ENCODE measurements around the gene NLN.
A peak's percentile ranks its signal among the peaks of the same experiment; 100 is the strongest.

The NLN gene

DNA sequence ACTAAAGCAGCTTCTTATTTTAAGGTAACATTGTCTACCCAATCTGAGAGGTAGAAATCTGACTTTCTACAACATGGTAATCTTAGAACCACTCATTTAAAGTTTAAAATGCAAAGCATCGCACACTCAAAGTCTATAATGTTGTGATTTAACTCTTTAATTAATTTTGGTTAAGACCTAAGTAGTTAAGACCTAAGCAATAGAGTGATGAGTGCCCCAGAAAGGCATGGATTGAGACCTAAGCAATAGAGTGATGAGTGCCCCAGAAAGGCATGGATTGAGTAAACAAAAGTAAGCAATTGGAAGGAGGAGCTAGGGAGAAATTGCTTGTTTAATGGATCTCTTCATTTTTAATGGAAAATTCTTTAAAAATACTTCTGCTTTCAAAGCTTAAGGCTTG, 86.8 kb downstream of the NLN start:
- no peak for DNase-seq (ENCODE audit: low read depth)

DNA sequence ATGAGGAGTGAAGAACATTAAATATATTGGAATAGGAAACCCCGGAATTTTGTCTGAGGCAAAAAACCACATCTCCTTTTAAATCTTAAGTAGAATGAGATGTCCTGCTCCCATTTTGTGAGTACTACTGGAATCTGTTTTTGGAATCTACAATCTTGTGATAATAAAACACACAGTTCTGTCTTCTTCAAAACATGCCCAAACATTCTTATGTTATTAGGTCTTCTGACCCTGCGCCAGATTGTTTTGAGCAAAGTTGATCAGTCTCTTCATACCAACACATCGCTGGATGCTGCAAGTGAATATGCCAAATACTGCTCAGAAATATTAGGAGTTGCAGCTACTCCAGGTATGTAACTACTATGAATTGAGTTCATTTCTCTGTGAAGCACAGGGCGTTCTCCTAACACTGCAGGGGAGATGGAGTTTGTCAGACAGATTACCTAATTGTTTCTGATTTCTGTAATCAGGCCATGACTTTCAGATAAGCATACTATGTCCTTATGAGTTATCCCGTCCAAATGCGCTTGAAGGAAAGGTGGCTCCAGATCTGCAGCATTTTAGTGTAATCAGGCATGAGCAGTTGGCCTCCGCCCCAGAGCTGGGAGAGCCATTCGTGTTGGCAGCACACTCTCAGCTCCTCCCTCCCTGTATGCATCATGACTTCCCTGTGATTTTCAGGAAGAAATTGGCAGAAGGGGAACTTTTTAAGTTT, 88.0 kb downstream of the NLN start:
- DNase-seq (ENCODE audit: low read depth), result no peak

DNA sequence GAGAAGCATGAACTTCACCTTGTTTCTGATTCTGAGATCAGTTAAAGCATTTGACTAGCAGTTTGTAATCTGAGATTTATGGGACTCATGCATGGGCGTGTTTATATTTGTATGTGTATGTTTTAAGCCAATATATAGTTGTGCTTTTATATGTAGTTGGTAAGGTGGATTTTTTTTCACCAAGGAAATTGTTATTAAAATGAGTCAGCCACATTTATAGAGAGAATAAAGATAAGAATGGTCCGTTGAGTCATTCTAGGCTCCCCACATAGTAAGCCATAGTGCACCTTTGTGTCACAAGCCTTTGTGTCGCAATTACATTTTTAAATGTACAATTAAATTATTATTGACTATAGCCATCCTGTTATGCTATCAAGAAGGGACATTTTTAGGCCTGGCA, 89.0 kb downstream of the NLN start:
- DNase-seq (ENCODE audit: low read depth), result no peak

DNA sequence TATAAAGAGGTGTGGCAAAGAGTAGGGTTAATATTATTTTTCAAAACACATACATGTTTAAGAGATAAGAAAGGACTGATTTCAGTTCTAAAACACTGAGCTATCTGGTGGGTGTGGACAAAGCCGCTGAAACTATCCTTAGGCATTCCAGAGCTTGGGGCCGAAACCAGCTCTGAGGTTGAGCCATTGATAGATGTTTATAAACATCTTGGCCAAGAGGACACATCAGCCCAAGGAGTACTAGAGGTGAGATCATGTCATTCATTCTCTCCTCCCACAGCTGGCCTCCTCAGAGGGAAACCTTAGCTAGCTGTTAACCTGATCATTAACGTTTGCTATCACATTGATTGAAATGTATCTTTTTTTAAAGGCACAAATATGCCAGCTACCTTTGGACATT, 89.9 kb downstream of the NLN start:
- no peak for DNase-seq (ENCODE audit: low read depth)

DNA sequence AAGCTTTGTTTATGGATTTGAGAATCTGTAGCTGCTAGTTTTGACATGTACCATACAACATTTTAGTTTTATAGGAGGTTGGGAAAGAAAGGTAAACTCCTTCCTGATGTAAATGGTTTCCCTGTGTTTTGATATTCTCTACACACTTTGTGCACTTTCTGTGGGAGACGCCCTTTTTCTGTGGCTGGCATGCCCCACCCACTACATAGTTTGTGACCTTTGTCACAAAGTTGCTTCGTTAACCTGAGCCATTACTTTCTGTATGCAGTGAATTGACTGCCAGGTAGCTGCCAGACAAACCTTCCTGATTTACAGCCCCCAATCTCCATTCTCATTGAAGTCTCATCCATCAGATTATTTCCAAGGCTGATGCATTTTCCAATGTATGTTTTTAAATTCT, 90.6 kb downstream of the NLN start:
- no peak for DNase-seq (ENCODE audit: low read depth)

DNA sequence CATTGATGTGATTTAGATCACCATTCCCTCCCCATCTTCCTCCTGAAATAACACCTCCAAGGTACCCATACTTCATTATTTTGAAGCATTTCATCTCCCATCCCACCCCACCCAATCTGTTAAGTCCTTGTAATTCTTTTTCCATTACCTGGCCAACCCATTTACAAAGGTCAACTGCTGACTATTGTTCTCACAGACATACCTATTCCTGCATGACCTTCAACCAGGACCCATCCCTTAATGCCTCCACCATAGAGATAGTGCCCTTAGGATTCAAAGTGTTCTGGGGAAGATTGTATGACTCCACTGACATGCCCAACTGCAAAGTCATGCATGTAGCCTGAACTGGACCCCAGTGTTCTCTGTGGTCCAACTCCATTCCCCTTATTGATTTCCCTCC, 91.2 kb downstream of the NLN start:
- no peak for DNase-seq (ENCODE audit: low read depth)

DNA sequence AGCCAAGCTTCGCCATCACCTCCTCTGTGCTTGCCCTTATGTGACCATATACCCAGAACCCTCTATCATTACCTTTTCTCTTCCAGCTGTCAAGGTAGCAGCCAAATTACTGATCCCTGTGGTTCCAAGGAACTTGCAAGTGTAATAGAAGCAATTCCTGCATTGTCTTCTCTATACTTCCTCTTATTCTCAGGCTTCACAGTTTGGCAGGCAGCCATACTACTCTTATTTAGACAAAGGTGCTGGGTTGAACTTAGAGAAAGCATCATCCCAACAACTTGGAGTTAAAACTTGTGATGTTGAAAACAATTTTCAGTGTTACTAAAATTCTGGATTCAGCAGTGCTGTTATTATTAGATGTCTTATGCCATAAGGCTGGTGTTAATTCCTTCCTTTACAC, 93.2 kb downstream of the NLN start:
- DNase-seq (ENCODE audit: low read depth), result no peak

DNA sequence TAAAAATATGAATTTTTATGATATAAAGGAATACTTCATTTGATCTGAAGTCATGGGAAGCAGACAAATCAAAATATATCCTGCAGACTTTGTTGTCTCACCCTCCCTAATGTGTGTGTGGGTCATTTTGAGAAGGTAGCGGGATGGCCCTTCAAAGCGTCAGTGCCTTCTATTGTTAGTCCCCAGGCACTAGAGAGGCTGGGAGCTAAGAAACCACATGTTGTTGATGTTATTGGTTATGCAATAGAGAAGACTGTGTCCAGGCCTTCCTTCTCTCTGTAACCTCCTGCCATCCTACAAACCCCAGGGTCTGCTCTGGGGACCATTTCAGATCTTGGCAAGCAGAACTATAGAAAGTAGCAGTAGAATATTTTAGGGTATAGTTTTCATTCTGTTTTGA, 94.7 kb downstream of the NLN start:
- DNase-seq (ENCODE audit: low read depth), result no peak

DNA sequence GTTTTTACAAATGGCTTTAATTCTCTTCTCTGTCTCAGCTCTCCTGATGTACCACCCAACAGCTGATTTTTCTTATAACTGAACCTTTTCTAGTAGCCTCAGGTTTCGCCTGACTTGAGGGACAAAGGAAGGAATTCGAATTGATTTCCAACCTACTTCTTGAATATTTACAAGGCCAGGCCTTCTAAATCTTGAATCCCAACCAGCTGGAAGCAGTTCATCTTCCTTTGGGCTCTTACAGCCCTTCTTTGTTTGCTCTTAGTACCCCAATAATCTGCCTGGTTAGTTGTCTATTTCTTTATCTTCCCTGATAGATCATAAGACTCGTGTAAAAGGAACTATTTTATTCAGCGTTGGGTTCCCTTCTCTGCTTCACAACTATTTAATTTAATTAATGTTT, 95.9 kb downstream of the NLN start:
- no peak for DNase-seq (ENCODE audit: low read depth)

DNA sequence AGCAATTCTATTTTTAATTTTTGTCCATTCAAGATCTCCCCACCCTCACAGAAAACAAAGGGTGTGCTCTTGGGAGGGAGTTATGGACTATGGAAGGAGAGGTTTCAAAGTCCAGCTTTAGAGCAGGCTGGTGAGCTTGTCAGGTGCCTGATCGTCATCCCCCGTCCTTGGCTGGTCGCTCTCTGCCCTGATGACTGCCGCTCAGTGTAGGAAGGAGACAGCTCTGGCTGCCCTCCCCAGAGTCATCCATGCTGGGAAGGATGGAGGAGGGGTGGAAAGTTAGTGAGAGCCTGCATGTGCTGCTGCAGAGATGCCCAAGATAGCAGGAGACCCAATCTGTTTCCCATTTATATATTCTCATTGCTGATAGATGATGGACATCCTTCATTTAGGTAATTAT, 96.6 kb downstream of the NLN start:
- DNase-seq (ENCODE audit: low read depth), result no peak

DNA sequence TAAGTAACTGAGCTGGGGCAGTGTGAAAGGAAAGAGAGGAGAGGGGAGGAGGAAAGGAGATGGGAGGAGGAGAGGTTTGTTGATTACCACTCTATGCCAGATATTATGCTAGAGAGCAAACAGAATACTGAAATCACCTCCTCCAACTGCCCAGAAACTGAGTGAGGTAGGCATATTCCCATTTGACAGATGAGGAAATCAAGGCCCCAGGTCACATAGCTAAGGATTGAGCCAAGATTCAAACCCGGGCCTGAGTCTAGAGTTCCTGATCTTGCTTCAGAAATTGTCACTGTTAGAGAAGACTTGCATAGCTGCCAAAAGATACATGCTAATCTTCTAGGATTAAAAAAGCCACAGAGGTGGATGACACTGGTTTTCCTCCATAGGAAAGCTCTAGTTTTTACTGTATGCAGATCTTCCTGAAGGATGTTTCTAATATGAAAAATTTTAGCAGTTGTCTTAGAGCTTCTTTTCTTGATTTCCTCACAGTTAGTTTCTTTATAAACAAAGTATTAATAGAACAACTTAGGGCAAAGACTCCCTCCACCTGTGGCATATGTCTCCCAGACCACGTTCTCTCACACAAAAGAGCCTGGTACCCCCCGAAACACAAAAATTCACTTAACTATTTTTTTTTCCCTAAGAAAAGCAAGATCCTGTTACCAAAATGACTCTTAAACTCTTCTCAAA, 97.4 kb downstream of the NLN start:
- no peak for DNase-seq (ENCODE audit: low read depth)

DNA sequence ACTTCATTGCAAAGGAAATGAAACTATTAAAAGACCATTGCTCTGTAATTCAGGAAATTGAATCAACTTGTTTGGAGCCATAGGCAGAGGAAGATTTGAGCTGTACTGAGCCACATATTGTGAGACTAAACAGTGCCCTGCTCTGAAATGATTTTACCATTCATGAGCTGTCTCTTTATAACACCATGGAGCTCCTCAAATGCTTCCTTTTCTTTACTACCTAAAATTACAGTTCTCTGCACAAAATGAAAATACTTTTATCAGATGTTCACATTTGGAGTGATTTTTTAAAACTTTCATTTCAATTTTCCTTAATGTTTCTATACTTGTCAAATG, 97.9 kb downstream of the NLN start:
- no peak for DNase-seq (ENCODE audit: low read depth)

DNA sequence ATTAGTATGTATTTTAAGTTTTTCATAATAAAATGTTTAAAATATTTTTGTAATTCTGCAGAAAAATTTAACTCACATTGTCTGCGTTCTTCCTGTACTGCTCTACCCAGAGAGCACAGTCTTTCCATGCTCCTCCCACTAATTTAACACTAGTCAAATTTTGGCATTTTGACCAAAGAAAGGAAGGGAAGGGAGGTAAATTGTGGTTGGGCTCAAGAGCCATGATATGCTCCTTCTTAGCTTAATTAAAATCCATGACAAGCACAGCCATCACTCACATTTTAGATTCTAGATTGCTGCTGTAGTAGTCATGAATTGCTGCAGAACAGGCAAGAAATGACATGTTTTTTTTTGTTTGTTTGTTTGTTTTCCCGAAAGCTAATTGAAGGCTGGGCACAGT, 98.4 kb downstream of the NLN start:
- no peak for DNase-seq (ENCODE audit: low read depth)

DNA sequence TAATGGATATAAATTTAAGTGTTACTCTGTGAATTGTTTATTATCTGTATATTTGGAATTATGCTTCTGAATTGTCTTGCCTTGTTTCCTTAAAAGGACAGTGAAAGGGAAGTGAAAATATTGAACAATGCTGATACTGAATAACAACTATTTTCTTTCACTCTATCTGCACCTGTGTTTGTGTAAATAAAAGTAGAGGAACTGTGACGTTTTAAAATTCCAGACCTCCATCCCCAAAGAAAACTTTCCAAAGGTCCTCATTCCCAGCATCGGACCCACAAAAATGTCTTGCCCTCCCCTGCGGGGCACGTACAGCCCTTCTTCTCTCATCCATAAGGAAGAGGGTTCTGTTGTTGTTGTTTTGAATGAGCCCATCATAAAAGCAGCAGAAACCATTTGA, 100.0 kb downstream of the NLN start:
- DNase-seq (ENCODE audit: low read depth), result no peak

DNA sequence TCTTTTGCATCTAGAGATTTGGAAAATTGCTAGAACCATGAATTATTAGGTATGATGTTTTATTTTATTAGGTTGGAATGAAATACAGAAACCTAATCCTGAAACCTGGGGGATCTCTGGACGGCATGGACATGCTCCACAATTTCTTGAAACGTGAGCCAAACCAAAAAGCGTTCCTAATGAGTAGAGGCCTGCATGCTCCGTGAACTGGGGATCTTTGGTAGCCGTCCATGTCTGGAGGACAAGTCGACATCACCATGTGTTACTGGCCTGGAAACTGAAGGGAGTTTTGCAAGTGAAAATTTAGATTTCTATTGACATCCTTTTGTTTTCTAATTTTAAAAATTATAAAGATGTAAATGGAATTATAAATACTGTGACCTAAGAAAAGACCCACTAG, 100.7 kb downstream of the NLN start:
- no peak for DNase-seq (ENCODE audit: low read depth)

DNA sequence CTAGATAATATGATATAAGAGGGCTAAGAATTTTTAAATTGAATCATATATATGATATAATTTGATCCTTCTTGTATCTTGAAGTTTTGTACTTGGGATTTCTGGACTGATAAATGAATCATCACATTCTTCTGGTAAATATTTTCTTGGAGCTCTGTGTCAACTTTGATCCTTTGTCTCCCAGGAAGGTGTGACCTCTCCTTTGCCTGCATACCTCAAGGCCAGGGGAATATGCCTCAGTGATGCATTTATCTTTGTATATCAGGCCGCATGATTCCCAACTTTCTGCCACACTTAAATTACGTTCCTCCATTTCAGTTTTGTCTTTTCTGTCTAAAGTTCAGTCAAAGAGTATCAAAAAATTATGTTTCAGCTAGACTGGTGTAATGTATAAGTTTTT, 101.2 kb downstream of the NLN start:
- DNase-seq (ENCODE audit: low read depth), result no peak

DNA sequence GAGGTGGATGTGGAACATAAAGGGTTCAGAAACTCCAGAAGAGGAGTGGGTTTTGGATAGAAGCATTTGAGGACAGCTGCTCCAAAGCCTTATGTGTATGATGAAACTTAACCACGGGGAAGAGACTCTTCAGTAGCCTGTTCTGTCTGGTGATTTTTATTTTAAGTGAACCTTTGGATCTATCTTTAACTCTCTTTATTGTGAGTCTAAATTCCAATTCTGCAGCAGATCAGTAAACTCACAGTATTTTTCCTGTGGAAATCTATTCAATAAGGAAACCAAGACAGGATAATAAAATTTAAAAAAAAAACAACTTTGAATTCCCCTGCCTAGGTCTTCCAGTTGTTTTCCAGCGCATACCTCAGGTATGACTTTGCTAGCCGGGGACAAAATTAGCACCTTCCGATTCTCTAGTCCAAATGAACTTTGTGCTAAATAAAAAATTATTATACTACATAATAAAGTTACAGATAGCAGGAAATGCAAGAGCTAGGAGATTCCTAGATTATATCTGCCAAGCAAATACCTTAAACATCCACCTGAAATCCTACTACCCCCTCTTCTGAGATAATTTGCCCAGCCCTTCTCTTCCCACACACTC, 101.9 kb downstream of the NLN start:
- DNase-seq (ENCODE audit: low read depth), result no peak

DNA sequence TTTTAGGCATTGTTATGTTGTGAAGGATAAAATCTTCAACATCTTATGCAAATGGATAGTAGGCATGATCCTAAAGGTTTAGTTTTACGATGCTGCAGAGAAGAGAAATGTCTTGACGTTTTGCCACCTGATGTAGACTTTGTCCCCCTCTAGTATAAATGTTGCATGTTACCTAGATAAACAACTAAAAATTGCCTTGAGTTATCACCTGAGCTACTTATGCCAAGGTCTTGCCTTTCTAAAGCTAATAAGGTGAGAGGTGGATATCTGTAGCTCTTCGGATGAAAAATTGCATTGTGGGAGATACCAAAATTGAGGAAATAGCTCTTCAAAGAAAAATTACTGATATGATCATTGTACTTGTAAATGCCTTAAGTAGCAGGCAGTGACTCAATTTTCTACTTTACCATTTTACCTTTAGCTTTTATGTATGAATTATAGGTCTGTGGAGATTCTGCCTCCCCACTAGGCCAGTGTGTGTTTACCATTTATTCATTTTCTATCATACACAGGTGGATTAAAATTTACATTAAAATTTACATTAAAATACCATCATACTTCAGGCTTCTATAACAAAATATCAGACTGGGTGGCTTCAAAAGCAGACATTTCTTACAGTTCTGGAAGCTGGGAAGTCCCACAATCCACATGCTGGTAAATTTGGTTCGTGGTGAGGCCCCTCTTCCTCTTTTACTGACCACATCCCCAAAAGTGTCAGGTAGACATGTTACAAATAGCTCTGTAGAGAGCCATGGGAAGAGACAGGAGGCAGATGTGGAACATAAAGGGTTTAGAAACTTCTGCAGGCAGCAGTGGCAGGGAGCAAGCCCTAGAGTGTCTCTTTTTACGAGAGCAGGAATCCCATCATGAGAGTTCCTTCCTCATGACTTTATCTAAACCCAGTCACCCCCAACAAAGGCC, 103.7 kb downstream of the NLN start:
- no peak for DNase-seq (ENCODE audit: low read depth)

DNA sequence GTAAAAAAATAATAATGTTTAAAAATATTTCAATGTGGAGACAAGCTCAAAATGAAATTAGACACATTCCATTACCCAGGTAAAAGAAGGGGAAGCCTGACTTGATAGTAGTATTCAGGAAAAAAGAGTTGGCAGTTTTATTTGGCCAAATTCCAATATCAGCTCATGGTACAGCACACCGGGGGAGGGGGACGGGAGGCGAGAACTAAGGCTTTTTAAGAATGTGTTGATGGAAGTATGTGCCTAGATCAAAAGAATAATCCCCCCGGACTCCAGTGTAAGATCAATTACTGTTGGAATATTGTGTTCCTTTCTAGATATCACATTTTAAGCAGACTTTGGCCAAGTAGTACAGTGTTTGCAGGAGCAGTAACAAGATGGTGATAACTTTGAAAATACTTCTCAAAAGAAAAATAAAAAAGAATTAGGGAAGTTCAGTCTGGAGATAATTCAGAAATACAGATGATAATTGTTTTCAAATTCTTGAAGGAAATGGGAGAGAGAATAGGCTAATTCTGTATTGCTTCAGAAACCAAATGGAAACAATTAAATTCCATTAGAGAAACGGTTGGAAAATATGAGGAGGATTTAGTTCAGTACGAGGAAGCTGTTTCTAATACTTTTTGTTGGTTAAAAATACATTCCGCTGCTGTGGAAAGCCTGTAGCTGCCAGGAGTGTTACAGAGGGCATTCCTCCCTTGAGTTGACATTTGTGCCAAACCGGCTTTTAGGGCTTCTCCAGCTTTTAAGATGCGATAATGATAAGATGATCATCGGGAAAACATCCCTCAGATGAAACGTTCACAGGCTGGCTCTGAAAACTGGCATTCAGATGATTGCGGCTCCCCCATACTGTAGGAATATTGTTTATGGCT, 106.3 kb downstream of the NLN start:
- DNase-seq (ENCODE audit: low read depth), result peak; percentile 65

DNA sequence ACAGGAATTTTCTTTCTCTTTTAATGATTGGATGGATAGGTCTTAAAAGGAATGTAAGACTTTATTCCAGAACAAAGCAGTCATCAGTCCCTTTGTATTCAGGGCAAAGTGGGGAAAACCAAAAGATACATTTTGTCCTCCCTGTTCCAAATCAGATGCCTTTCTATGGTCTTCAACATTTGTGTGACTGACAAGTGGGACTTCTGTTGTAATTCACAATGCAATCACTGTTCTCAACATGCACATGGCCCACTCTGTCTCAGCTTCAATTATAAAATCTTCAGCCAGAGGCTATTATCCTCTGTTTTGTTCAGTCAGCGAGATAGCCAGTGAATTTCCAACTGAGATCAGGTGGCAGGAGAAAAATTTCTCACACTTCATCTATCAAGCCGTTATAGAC, 108.9 kb downstream of the NLN start:
- no peak for DNase-seq (ENCODE audit: low read depth)

DNA sequence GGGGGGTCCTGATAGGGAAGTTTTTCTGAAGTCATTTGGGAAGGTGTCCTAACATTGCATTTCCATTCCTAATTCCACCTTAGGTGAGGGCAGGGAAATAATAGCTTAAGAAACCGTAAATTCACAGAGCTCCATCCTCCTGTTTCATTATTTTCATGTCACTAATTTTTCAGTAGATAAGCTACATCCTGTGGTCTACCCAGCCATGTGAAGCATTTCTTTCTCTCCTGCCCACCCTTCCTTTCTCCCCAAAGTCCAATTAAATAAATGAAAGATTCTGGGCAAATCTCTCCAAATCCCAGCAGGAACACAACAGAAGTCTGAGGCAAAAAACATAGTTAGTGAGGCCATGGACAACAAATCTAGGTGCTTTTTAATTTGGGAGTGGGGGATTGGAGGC, 109.3 kb downstream of the NLN start:
- no peak for DNase-seq (ENCODE audit: low read depth)

DNA sequence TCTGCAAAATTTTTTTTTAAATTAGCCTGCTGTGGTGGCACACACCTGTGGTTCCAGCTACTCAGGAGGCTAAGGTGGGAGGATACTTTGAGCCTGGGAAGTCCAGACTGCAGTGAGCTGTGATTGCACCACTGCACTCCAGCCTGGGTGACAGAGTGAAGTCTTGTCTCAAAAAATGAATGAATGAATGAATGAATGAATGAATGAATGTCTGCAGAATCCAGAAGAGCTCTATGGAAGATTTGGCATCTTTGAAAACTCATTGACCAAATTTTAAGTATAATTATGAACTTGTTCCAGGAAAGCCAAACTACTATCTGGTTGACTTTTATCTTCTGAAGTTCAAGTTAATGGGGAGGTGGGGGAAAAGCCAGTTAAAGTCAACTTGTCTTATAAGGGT, 110.1 kb downstream of the NLN start:
- DNase-seq (ENCODE audit: low read depth), result no peak

Measured in GM04504 (cell line).